GM21737 (cell line): Measurements from ENCODE around the gene COX10.

Experiments used
- ATAC-seq: cut with Tn5 transposase; IDR thresholded peaks from one replicate; pipeline ENCODE4 v1.9.1; 2021; ENCODE audit warnings: mild to moderate bottlenecking, moderate library complexity; ENCODE audit not compliant: unreplicated experiment

Gene COX10

DNA sequence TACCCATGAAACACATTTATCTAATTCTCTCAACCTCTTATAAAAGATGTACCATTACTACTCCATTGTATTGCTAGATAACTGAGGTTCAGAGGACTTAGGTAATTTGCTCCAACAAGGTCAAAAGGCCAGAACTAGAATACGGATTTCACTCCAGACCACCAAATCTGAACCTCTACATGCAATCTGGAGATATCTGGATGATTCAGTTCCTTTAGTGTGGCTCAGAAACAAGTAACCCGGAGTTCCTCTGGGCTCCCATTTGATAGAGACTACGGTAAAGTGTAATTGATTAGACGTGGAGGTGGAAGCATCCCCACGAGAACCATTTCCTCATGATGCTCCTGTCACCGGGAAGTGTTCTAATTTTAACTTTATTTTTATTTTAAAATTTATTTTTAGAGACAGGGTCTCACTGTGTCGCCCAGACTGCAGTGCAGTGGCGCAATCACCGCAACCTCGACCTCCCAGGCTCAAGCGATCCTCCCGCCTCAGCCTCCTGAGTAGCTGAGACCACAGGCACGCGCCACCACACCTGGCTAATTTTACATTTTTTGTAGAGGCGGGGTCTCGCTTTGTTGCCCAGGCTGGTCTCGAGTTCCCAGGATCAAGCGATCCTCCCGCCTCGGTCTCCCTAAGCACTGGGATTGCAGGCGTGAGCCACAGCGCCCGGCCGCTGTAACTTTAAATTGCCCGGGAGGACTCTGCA is 608 bp upstream of the COX10 start:
- peak; percentile 5 for ATAC-seq

- no peak for ATAC-seq
Measured at GRCh38 chr17:14070344-14070984, 1.2 kb downstream of the COX10 start.

DNA sequence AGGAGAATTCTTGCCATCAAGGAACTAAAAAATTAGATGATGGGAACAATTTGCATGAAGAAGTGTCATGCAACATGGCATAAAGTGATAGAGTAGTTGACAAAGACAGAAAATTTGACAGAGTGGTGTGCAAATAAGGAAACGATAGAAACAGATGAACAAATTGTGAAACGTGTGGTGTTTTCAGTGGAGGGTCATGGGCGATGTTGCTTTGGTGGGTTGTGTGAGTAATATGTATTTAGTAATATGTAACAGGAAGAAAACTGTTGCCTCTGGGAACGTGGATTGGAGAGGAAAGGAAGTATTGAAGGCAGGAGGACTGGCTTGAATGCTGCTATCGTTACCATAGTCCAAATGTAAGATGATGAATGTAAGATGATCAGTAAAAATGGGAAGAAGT is 3.6 kb downstream of the COX10 start:
- ATAC-seq, result no peak

DNA sequence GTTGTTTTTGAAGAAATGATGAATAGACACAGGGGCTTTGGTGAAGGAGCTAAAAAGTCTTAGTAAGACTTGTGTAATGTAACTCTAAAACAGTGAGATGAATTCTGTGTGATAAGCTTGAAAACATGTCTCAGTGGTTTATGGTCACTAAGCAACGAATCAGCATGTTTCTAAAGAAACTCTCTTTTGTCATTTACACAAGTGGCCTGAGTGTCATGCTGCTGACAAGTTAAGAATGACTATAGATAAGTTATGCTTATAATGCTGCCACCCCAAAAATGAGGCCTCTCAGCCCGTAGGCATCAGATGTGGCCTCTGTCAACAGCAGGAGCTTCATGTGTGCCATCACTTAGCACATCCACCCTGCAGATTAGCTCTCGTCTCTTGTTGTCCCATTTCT is 8.7 kb downstream of the COX10 start:
- no peak for ATAC-seq

- ATAC-seq, result no peak
Measured at GRCh38 chr17:14080847-14081251, 11.5 kb downstream of the COX10 start.

DNA sequence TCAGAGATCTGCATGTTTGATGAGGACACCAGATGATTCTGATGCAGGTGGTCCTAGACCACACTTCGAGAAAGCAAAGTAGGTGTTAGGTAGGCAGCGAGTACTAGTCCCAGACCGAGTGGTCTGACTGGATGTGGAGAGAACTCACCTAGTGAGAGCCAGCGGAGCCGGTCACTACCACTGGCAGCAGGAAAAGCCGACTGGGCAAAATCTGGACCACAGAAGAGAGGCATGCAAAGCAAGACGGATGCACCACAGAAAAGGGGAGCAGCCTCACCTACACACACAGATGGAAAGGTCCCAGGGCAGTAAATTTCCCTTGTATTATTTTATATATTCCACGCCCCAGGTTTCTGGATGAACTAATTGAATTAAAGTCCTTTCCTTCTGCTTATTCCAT is 13.5 kb downstream of the COX10 start:
- no peak for ATAC-seq

DNA sequence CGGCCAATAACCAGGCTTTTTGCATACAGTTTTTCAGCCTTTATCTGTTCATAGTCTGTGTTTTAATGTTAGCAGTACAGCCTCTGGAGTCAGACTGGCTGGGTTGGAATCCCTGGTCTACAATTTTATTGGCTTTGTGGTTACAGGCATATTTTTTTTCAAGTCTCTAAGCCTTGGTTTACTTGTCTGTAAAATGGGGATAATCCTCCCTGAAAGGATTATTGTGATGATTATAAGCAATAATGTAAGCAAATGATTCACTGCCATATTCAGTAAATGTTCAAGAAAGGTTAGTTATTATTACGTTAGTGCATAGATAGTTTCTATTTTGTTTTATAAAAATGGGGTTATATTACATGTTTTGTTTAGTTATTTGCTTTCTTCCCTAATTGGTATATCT is 15.7 kb downstream of the COX10 start:
- ATAC-seq, result no peak

- no peak for ATAC-seq
Measured at GRCh38 chr17:14086189-14086588, 16.9 kb downstream of the COX10 start.

GRCh38 chr17:14089179-14089578 is 19.9 kb downstream of the COX10 start:
- ATAC-seq, result no peak

GRCh38 chr17:14091367-14091766 is 22.1 kb downstream of the COX10 start:
- no peak for ATAC-seq

DNA sequence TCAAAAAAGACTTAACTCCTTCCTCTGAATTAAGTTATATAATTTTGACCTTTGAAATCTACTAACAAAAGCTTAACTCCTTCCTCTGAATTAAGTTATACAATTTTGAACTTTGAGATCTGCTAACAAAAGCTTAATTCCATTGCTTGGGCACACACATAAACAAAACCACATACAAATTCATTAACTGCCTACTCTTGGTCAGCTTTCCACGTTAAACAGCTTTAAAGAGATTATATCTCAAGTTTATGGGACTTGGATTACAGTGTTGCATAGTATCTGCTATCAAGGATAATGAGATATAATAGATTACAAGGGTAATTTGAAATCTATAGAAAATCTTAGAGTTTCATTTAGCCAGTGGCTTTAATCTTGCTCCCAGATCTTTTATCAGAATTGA is 23.5 kb downstream of the COX10 start:
- ATAC-seq, result no peak

DNA sequence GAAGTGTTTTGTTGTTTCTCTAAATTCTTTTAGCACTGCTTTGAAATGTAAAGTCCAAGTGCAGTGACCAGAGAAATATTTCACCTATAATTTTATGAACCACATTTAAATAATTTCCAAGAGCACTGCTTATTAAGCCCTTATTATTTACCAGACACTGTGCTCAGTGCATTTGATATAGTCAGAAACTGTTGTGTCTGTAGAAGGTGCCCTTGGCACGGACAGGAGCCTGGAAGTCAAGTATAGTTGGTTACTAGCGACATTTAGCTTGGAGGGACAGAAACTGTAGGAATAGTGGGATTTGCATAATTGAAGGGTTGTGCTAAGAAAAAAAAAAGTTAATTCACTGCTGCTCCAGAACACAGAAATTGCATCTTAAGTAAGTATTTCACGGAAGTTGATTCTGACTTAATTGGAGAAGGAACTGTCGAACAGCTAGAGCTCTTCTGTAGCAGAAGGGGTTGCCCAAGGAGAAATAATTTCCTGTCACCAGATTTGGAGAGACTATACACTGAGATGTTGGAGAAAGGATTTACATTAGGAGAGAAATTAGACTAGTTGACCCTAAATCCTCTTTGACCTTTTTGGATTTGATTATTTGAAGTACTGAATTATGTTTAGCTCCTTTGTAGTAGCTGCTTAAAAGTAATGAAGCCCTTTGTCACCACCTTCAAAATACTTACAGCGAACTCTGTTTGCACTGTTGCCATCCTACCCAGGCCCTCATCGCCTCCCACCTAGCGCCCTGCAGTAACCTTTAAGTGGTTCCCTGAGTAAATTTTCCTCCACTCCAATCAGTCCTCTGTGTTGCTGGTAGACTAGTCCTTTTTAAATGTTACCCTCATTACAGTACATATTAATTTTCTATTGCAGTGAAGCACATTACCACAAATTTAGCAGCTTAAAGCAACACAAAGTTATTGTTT is 25.6 kb downstream of the COX10 start:
- no peak for ATAC-seq

DNA sequence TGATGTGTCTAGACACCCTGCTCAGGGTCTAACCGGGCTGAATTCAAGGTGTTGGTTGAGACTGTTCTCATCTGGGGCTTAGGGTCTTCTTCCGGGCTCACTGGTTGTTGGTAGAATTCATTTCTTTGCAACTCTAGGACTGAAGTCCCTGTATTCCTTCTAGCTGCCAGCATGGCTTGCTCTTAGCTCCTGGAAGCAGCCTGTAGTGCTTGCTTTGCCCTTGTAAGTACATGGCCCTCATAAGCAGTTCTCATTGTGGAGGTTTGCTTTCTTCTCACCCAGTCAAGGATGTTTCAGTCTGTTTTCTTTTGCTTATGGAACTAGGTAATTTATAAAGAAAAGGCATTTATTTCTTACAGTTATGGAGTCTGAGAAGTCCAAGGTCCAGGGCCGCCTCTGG is 26.3 kb downstream of the COX10 start:
- no peak for ATAC-seq

- ATAC-seq, result no peak
Measured at GRCh38 chr17:14098246-14098645, 28.9 kb downstream of the COX10 start.

GRCh38 chr17:14101976-14102375 is 32.7 kb downstream of the COX10 start:
- no peak for ATAC-seq

- no peak for ATAC-seq
Measured at GRCh38 chr17:14103836-14104235, 34.5 kb downstream of the COX10 start.

- ATAC-seq, result no peak
Measured at GRCh38 chr17:14104734-14105133, 35.4 kb downstream of the COX10 start.

DNA sequence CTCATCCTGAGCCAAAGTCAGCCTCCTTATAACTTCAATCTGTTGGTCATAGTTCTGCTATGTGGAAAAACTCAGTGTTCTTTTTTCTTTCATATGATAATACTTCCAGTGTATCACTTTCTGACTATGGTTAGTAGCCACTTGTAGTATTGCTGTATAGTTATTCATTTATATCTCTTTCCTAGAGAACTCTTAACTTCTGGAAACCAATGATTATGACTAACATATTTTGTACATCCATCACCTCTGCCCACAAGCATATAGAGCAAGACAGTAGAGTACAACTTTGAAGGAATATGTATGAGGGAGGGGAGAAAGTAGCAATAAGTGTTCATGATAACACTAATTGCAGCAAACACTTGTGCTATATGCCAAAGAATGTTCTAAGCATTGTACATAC is 38.6 kb downstream of the COX10 start:
- no peak for ATAC-seq

DNA sequence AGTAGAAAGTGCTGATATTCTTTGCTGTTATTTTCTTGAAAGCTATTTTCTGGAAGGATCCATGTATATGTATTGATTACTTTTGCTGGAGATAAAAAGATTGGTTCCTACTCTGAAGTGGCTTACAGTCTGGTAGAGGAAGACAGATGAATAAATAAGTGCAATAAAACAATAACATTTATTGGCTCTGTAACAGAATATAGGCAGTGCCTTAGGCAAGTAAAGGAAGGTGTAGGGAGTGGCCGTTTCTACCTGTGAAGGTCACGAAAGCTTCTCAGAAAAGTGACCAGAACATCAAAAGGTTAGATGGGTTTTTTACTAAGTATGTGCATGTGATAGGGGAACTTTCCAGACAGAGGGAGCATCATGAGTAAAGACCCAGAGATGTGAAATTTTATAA is 43.1 kb downstream of the COX10 start:
- ATAC-seq, result no peak

GRCh38 chr17:14113137-14113536 is 43.8 kb downstream of the COX10 start:
- no peak for ATAC-seq

DNA sequence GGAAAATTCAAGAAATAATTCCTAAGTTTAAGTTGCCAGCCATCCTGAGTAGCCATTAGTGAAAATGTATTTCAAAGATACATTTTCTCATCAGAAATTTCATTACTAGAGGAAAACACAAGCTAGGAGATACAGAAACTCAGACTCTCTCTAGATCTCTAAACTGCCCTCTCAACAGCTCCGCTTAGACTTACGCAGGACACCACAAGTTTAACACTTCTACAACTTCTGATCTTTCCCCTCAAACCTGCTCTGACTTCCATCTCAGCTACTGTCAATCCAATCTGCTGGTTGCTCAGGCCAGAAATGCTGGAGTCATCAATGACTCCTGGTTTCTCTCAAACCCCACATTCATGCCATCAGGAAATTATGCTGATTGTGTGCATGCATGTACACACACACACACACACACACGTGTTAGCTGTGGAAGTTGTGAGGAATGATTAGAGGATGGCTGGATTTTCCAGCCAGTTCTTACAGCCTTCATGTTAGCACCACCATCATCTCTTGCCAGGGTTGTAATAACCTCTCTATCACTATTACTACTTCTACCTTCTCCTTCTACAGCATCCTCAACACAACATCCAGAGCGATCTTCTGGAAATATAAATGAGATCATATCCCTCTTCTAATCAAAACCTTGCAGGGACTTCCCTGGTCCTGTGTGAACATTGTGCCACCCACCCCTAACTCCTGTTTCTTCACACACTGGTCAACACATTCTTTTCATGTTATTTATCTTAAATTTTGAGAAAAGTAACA is 47.1 kb downstream of the COX10 start:
- no peak for ATAC-seq
